GM18526 (cell line): ENCODE results near the gene SCARF1.
A peak's percentile ranks its signal among the peaks of the same experiment; 100 is the strongest.

ENCODE experiments used
- POLR2A ChIP-seq: IDR thresholded peaks from 3 replicates; pipeline ENCODE4 v1.6.1; 2011; ENCODE audit not compliant: insufficient read length; ENCODE audit errors: extremely low read depth

SCARF1 gene

GRCh38 chr17:1645207-1646171 is at the start of gene SCARF1:
SCARF1 (minus strand) TSS chr17:1645732; CDS start chr17:1645697, 35 bp downstream.
- peak; percentile 24 for TF ChIP-seq POLR2A

GRCh38 chr17:1693339-1693738 is 47.8 kb upstream of the SCARF1 start:
- no peak for TF ChIP-seq POLR2A

- TF ChIP-seq POLR2A: no peak
Measured at GRCh38 chr17:1690544-1691221, 45.2 kb upstream of the SCARF1 start.

- no peak for TF ChIP-seq POLR2A
Measured at GRCh38 chr17:1686086-1686485, 40.6 kb upstream of the SCARF1 start.

- TF ChIP-seq POLR2A: peak; percentile 94
Measured at GRCh38 chr17:1684378-1685189, 39.1 kb upstream of the SCARF1 start, which contains the start of gene PRPF8. PRPF8 (minus strand) TSS chr17:1684867; CDS start chr17:1684571, 296 bp downstream.

GRCh38 chr17:1683459-1683858 is 37.9 kb upstream of the SCARF1 start:
- no peak for TF ChIP-seq POLR2A

GRCh38 chr17:1676401-1676800 is 30.9 kb upstream of the SCARF1 start:
- no peak for TF ChIP-seq POLR2A

- no peak for TF ChIP-seq POLR2A
Measured at GRCh38 chr17:1673041-1673785, 27.7 kb upstream of the SCARF1 start.

GRCh38 chr17:1661045-1661444 is 15.5 kb upstream of the SCARF1 start:
- TF ChIP-seq POLR2A: no peak

- no peak for TF ChIP-seq POLR2A
Measured at GRCh38 chr17:1658100-1658499, 12.6 kb upstream of the SCARF1 start.

GRCh38 chr17:1653735-1654134 is 8.2 kb upstream of the SCARF1 start:
- no peak for TF ChIP-seq POLR2A

GRCh38 chr17:1651559-1651844 is 6.0 kb upstream of the SCARF1 start:
- no peak for TF ChIP-seq POLR2A

- no peak for TF ChIP-seq POLR2A
Measured at GRCh38 chr17:1650731-1651558, 5.4 kb upstream of the SCARF1 start.
